DOHH2 (cell line): ENCODE results near the gene HTR3A.

Source experiments
- H3F3A ChIP-seq: fragments of 200-600 bp; sonication (generic), shearing (Covaris generic); 2 replicates; pipeline ENCODE4 v1.6.0; 2016; ENCODE audit warnings: antibody characterized with exemption, mild to moderate bottlenecking; ENCODE audit not compliant: control insufficient read depth, insufficient read depth
- H3K27ac ChIP-seq: fragments of 200-600 bp; sonication (generic); 2 replicates; pipeline ENCODE4 v1.5.1; 2014; ENCODE audit warnings: low read depth, mild to moderate bottlenecking, low read length, moderate library complexity
- H3K27me3 ChIP-seq: fragments of 200-600 bp; sonication (generic); 2 replicates; pipeline ENCODE4 v1.6.1; 2014; ENCODE audit warnings: mild to moderate bottlenecking, low read length, mixed read lengths; ENCODE audit not compliant: control insufficient read depth
- H3K36me3 ChIP-seq: fragments of 200-600 bp; sonication (generic); 2 replicates; pipeline ENCODE4 v1.6.1; 2014; ENCODE audit warnings: mild to moderate bottlenecking, low read length, moderate library complexity, mixed read lengths; ENCODE audit not compliant: control insufficient read depth
- H3K4me1 ChIP-seq: fragments of 200-600 bp; sonication (generic); 2 replicates; pipeline ENCODE4 v1.6.1; 2014; ENCODE audit warnings: mild to moderate bottlenecking, low read length, mixed read lengths; ENCODE audit not compliant: control insufficient read depth
- H3K4me2 ChIP-seq: fragments of 200-600 bp; sonication (generic); 2 replicates; pipeline ENCODE4 v1.6.0; 2014; ENCODE audit warnings: mild to moderate bottlenecking, low read length, moderate library complexity
- H3K4me3 ChIP-seq: fragments of 200-600 bp; sonication (generic); 2 replicates; pipeline ENCODE4 v1.5.1; 2014; ENCODE audit warnings: mild to moderate bottlenecking, low read length, mixed read lengths
- H3K79me2 ChIP-seq: fragments of 200-600 bp; sonication (generic); 2 replicates; pipeline ENCODE4 v1.6.1; 2014; ENCODE audit warnings: mild to moderate bottlenecking, low read length, mixed read lengths; ENCODE audit not compliant: control insufficient read depth
- H3K9me2 ChIP-seq: fragments of 200-600 bp; sonication (generic); replicated peaks from 2 replicates; pipeline ENCODE4 v1.6.1; 2014; ENCODE audit warnings: mild to moderate bottlenecking, low read length, mixed read lengths; ENCODE audit not compliant: control insufficient read depth
- H3K9me3 ChIP-seq: fragments of 200-600 bp; sonication (generic); 2 replicates; pipeline ENCODE4 v1.6.1; 2014; ENCODE audit warnings: antibody characterized with exemption, low read length, mixed read lengths; ENCODE audit not compliant: control insufficient read depth, insufficient read depth
- H4K20me1 ChIP-seq: fragments of 200-600 bp; sonication (generic); 2 replicates; pipeline ENCODE4 v1.6.0; 2014; ENCODE audit warnings: low read depth, mild to moderate bottlenecking, antibody characterized with exemption, low read length, moderate library complexity; ENCODE audit not compliant: control insufficient read depth, insufficient read depth
- EZH2phosphoT487 ChIP-seq: fragments of 200-600 bp; sonication (generic); IDR thresholded peaks from 2 replicates; pipeline ENCODE4 v1.6.1; 2017; ENCODE audit warnings: borderline replicate concordance, mild to moderate bottlenecking, antibody characterized with exemption, low read length, moderate library complexity, mixed read lengths
- TF ChIP-seq, protein P1 (sequence below): fragments of 200-600 bp; sonication (generic); IDR thresholded peaks from one replicate; pipeline ENCODE4 v1.5.1; 2014; ENCODE audit warnings: antibody characterized with exemption, mild to moderate bottlenecking, low read depth, low read length; ENCODE audit not compliant: poor library complexity, severe bottlenecking

The HTR3A gene

GRCh38 chr11:113960702-113961330 lies 14.1 kb upstream of the HTR3A start:
- H3K36me3 ChIP-seq: no peaks in the 10 kb centered on the region
- H3K9me3 ChIP-seq: no peaks in the 10 kb centered on the region
- no peak overlapping the region for H3K4me2 ChIP-seq
- H4K20me1 ChIP-seq: no peaks in the 10 kb centered on the region
- peaks cover 4% of the 10 kb centered on the region; the same call in 1 of the 2 replicates for H3K4me1 ChIP-seq
- H3K27ac ChIP-seq: no peak overlapping the region
- H3F3A ChIP-seq: no peaks in the 10 kb centered on the region
- H3K9me2 ChIP-seq: no peaks in the 10 kb centered on the region
- no peak overlapping the region for H3K4me3 ChIP-seq
- TF ChIP-seq EZH2phosphoT487: no peak
- H3K79me2 ChIP-seq: no peaks in the 10 kb centered on the region
- no peaks in the 10 kb centered on the region for H3K27me3 ChIP-seq

GRCh38 chr11:113967361-113967760 lies 7.5 kb upstream of the HTR3A start:
- TF ChIP-seq EZH2phosphoT487: no peak
- TF ChIP-seq, protein P1, sequence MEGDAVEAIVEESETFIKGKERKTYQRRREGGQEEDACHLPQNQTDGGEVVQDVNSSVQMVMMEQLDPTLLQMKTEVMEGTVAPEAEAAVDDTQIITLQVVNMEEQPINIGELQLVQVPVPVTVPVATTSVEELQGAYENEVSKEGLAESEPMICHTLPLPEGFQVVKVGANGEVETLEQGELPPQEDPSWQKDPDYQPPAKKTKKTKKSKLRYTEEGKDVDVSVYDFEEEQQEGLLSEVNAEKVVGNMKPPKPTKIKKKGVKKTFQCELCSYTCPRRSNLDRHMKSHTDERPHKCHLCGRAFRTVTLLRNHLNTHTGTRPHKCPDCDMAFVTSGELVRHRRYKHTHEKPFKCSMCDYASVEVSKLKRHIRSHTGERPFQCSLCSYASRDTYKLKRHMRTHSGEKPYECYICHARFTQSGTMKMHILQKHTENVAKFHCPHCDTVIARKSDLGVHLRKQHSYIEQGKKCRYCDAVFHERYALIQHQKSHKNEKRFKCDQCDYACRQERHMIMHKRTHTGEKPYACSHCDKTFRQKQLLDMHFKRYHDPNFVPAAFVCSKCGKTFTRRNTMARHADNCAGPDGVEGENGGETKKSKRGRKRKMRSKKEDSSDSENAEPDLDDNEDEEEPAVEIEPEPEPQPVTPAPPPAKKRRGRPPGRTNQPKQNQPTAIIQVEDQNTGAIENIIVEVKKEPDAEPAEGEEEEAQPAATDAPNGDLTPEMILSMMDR: no peak
- Histone ChIP-seq H3K27ac (peak overlapping the region; percentile 60), H3K4me1 (peaks cover 33% of the 10 kb centered on the region), H3K4me3 (0 out of 2 replicates have a peak overlapping the region, but pooled peaks have one; percentile 29), H4K20me1 (no peaks in the 10 kb centered on the region), H3K9me2 (no peaks in the 10 kb centered on the region), H3K27me3 (no peaks in the 10 kb centered on the region), H3K9me3 (no peaks in the 10 kb centered on the region), H3K4me2 (peak overlapping the region; percentile 52), H3F3A (0 out of 2 replicates have a peak, but pooled peaks cover 2% of the 10 kb centered on the region), H3K36me3 (no peaks in the 10 kb centered on the region), H3K79me2 (no peaks in the 10 kb centered on the region)

DNA sequence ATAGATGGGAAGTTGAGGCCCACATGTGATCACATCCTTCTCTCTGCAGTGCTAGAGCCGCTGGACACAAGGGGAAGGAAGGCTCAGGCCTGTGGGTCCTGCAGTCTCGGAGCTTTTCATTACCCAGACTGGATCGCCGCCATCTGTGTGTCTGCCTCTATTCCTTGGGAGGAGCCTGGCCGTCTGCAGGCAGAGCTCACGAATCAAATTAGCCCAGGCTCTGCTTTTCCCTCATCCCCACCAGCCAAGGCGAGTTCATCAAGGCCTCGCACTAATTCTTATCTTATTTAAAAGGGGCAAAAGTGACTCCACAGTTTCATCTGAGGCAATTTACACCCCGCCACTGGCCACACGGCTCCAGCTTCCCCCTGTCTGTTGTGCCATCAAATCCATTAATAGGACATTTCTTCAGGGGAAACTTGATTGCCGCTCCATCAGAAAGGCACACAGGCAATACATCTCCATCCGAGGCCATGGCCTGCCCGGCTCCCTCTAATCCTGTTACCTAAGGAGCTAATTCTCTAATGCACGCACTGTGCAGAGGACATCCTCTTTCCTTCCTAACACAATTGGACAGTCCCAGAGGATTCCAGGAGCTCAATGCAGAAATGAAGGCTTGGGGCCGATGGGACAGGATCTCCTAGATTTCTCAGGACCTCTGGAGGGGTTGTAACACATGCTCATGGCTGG lies 3.3 kb upstream of the HTR3A start:
- no peaks in the 10 kb centered on the region for H3K9me3 ChIP-seq
- TF ChIP-seq EZH2phosphoT487: no peak
- TF ChIP-seq, protein P1: no peak
- H3K4me2 ChIP-seq: no peak overlapping the region
- no peak overlapping the region for H3K4me3 ChIP-seq
- no peaks in the 10 kb centered on the region for H3K9me2 ChIP-seq
- H3K27me3 ChIP-seq: peaks cover 3% of the 10 kb centered on the region; the same call in 1 of the 2 replicates
- no peaks in the 10 kb centered on the region for H4K20me1 ChIP-seq
- no peaks in the 10 kb centered on the region for H3K79me2 ChIP-seq
- 0 out of 2 replicates have a peak, but pooled peaks cover 2% of the 10 kb centered on the region for H3F3A ChIP-seq
- H3K36me3 ChIP-seq: no peaks in the 10 kb centered on the region
- H3K4me1 ChIP-seq: peaks cover 66% of the 10 kb centered on the region
- H3K27ac ChIP-seq: no peak overlapping the region

DNA sequence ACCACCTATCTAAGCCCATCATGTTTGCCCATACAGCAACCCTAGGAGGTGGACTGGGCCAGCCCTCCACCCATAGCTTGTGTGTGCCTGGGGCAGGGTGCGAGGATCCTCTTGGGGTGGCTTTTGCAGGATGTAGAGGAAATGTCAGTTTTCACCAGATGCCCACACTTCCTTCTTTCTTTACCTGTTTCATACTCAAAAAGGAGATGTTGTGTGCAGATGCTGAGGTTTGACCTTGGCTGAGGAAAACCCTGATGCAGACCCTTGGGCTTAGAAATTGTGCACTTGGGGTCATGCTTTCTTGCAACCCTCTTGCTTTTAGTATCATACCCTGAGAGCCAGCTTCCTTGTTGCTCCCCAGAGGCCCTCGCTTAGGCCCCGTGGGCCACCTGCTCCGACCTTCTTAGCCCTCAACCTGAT lies 2.2 kb downstream of the HTR3A start:
- no peaks in the 10 kb centered on the region for H3K9me3 ChIP-seq
- H3K36me3 ChIP-seq: no peaks in the 10 kb centered on the region
- H3K27ac ChIP-seq: peak overlapping the region; percentile 91
- peaks cover 25% of the 10 kb centered on the region for H3K27me3 ChIP-seq
- H4K20me1 ChIP-seq: no peaks in the 10 kb centered on the region
- H3K4me1 ChIP-seq: peaks cover 80% of the 10 kb centered on the region
- H3K4me2 ChIP-seq: peak overlapping the region; percentile 79
- peaks cover 13% of the 10 kb centered on the region for H3F3A ChIP-seq
- no peaks in the 10 kb centered on the region for H3K79me2 ChIP-seq
- no peak for TF ChIP-seq EZH2phosphoT487
- TF ChIP-seq, protein P1: no peak
- H3K9me2 ChIP-seq: no peaks in the 10 kb centered on the region
- H3K4me3 ChIP-seq: peak overlapping the region; percentile 58
